A549 (cell line): ENCODE data around the gene UBR2. TPM values are rescaled to one million over a fixed set of nuclear protein-coding genes. Genes with fewer than 3 reads are reported as not detected.

ENCODE experiments used
- ATAC-seq, 2 experiments: fragments of 200-7000 bp in 1 of 2; fragments of >200 bp in 1 of 2; cut with Nextera tagmentation in 1 of 2; cut with Tn5 transposase in 1 of 2; 3 replicates each; pipeline versions ENCODE4 v1.8.0 to v1.9.1; 2018 to 2020; ENCODE audit warnings: mild to moderate bottlenecking in 1 of 2, moderate library complexity in 1 of 2
- CTCF ChIA-PET: fragments of 300-600 bp; sonication (Branson Sonifier 250); formaldehyde crosslinking; extraction: SDS; loops from one replicate; lab custom pipeline; 2021; ENCODE audit warnings: antibody characterized with exemption, inconsistent platforms; lab: Yijun Ruan, JAX
- POLR2A ChIA-PET: fragments of 350-600 bp; formaldehyde crosslinking; extraction: SDS; loops from one replicate; lab custom pipeline; 2021; ENCODE audit warnings: antibody characterized with exemption, inconsistent platforms; lab: Yijun Ruan, JAX
- DNase-seq, 2 experiments: peaks; one replicate each; pipeline versions ENCODE4 v3.0.0 to v3.0.0-alpha.2; 2011 to 2016; ENCODE audit warnings: low read depth in 1 of 2, low spot score in 1 of 2
- FAIRE-seq: peaks from 2 replicates; lab custom pipeline; 2011; peaks lifted over from hg19 to GRCh38; lab: Jason Lieb, UNC
- H3K27ac ChIP-seq, 2 experiments: fragments of >200 bp; sonication (Bioruptor Twin); formaldehyde crosslinking; 3 replicates each; pipeline ENCODE4 v1.5.1; 2016 to 2017
- H3K4me1 ChIP-seq: fragments of >200 bp; sonication (Bioruptor Twin); formaldehyde crosslinking; 3 replicates; pipeline ENCODE4 v1.6.1; 2016
- H3K4me2 ChIP-seq: fragments of >200 bp; sonication (Bioruptor Twin); formaldehyde crosslinking; 3 replicates; pipeline ENCODE4 v1.6.1; 2016
- H3K4me3 ChIP-seq: fragments of >200 bp; sonication (Bioruptor Twin); formaldehyde crosslinking; 3 replicates; pipeline ENCODE4 v1.5.1; 2016
- H3K9me3 ChIP-seq: fragments of >200 bp; sonication (Bioruptor Twin); formaldehyde crosslinking; 3 replicates; pipeline ENCODE4 v1.6.1; 2016
- BHLHE40 ChIP-seq: IDR thresholded peaks from 2 replicates; pipeline ENCODE4 v1.6.1; 2012; ENCODE audit warnings: low read depth, low read length, inconsistent platforms
- CBX2 ChIP-seq: fragments of 200-600 bp; sonication (generic); IDR thresholded peaks from 2 replicates; pipeline ENCODE4 v1.6.1; 2016; ENCODE audit warnings: low read depth, mild to moderate bottlenecking, borderline replicate concordance
- CEBPB ChIP-seq, 2 experiments: fragments of >200 bp in 1 of 2; sonication (Bioruptor Twin) in 1 of 2; formaldehyde crosslinking in 1 of 2; IDR thresholded peaks; 2 replicates each; pipeline ENCODE4 v1.6.1; 2012 to 2016
- CHD4 ChIP-seq: fragments of 200-600 bp; sonication (generic); IDR thresholded peaks from 2 replicates; pipeline ENCODE4 v1.6.1; 2016; ENCODE audit warnings: antibody characterized with exemption, mild to moderate bottlenecking, borderline replicate concordance
- EHF ChIP-seq: fragments of 250-450 bp; sonication (Bioruptor Pico); IDR thresholded peaks from 2 replicates; pipeline ENCODE4 v1.5.0; 2020; ENCODE audit warnings: mild to moderate bottlenecking
- EP300 ChIP-seq, 2 experiments: fragments of >200 bp; sonication (Bioruptor Twin); formaldehyde crosslinking; IDR thresholded peaks; 2 replicates in 1 of 2; 3 replicates in 1 of 2; pipeline ENCODE4 v1.6.1; 2016 to 2017
- ESRRA ChIP-seq: fragments of 150-350 bp; IDR thresholded peaks from 2 replicates; pipeline ENCODE4 v1.6.1; 2014; ENCODE audit warnings: mild to moderate bottlenecking, low read length, borderline replicate concordance
- FOSL2 ChIP-seq, 2 experiments: fragments of 450-650 bp in 1 of 2; fragments of >200 bp in 1 of 2; sonication (Bioruptor Twin) in 1 of 2; formaldehyde crosslinking; IDR thresholded peaks; 2 replicates each; pipeline versions ENCODE4 v1.5.0 to v1.6.1; 2016 to 2020; ENCODE audit warnings: mild to moderate bottlenecking in 1 of 2, moderate library complexity in 1 of 2
- FOXS1 ChIP-seq: fragments of 250-450 bp; sonication (Bioruptor Pico); IDR thresholded peaks from 2 replicates; pipeline ENCODE4 v1.5.0; 2020; ENCODE audit warnings: mild to moderate bottlenecking, moderate library complexity
- GATA3 ChIP-seq: IDR thresholded peaks from 2 replicates; pipeline ENCODE4 v1.6.1; 2012; ENCODE audit warnings: borderline replicate concordance
- JUN ChIP-seq, 2 experiments: fragments of >200 bp; sonication (Bioruptor Twin); formaldehyde crosslinking; IDR thresholded peaks; 2 replicates in 1 of 2; 3 replicates in 1 of 2; pipeline ENCODE4 v1.6.1; 2016 to 2017
- MAFK ChIP-seq: fragments of 450-650 bp; IDR thresholded peaks from 2 replicates; pipeline ENCODE4 v1.6.1; 2014; ENCODE audit not compliant: partially characterized antibody
- MAZ ChIP-seq: fragments of 150-350 bp; IDR thresholded peaks from 2 replicates; pipeline ENCODE4 v1.6.1; 2014; ENCODE audit warnings: antibody characterized with exemption, low read depth, low read length, borderline replicate concordance
- MYC ChIP-seq: IDR thresholded peaks from 2 replicates; pipeline ENCODE4 v1.6.1; 2012; ENCODE audit warnings: mild to moderate bottlenecking, inconsistent platforms, low read length, improper control_type of control experiment, borderline replicate concordance
- NFE2L2 ChIP-seq: fragments of 150-350 bp; conservative IDR thresholded peaks from 2 replicates; pipeline ENCODE4 v1.6.1; 2014; ENCODE audit warnings: low read length
- NPAS2 ChIP-seq: fragments of 250-450 bp; sonication (Bioruptor Pico); IDR thresholded peaks from 2 replicates; pipeline ENCODE4 v1.8.0; 2022; ENCODE audit warnings: mild to moderate bottlenecking, moderate library complexity, borderline replicate concordance
- NR3C1 ChIP-seq: fragments of >200 bp; sonication (Bioruptor Twin); formaldehyde crosslinking; IDR thresholded peaks from 3 replicates; pipeline ENCODE4 v1.6.1; 2017
- POLR2AphosphoS2 ChIP-seq: conservative IDR thresholded peaks from 2 replicates; pipeline ENCODE4 v1.6.1; 2012; ENCODE audit warnings: low read length, improper control_type of control experiment, inconsistent platforms
- TFCP2L1 ChIP-seq: fragments of 250-450 bp; sonication (Bioruptor Pico); IDR thresholded peaks from 2 replicates; pipeline ENCODE4 v1.5.0; 2021; ENCODE audit warnings: mild to moderate bottlenecking
- TP53 ChIP-seq: fragments of 250-450 bp; sonication (Bioruptor Pico); IDR thresholded peaks from 2 replicates; pipeline ENCODE4 v1.5.0; 2021; ENCODE audit warnings: mild to moderate bottlenecking, moderate library complexity
- ZC3H11A ChIP-seq: fragments of 450-650 bp; IDR thresholded peaks from 2 replicates; pipeline ENCODE4 v1.6.1; 2014; ENCODE audit warnings: antibody characterized with exemption, mild to moderate bottlenecking
- ZFP36 ChIP-seq: fragments of 450-650 bp; IDR thresholded peaks from 2 replicates; pipeline ENCODE4 v1.6.1; 2014; ENCODE audit warnings: borderline replicate concordance; ENCODE audit not compliant: partially characterized antibody
- WGBS: methylation state at CpG from one replicate; pipeline ENCODE4 v1.1.6; 2017; ENCODE audit errors: missing lambda C conversion rate; 5-methylcytosine and 5-hydroxymethylcytosine counted together
- polyA plus RNA-seq, 4 experiments: library from polyadenylated mRNA; depleted of rRNA in 3 of 4; stranded (reverse); fragments of >200 nt; fragmentation: RNase III in 1 of 4; extraction: RNeasy Plus Mini Kit Qiagen cat#74134 plus additional on column Dnase treatment in 1 of 4; gene quantifications; 2 replicates in 3 of 4; 3 replicates in 1 of 4; pipeline ENCODE4 v1.2.3, GENCODE V29; 2011 to 2017
- small RNA-seq, 6 experiments: library from RNA; depleted of rRNA; stranded (forward); fragments of <200 nt; gene quantifications; one replicate each; pipeline ENCODE3, GENCODE V24; 2012
- TF ChIP-seq, protein P1 (sequence below): IDR thresholded peaks from 2 replicates; pipeline ENCODE4 v1.6.1; 2012
- TF ChIP-seq, protein P2 (sequence below): fragments of >200 bp; sonication (Bioruptor Twin); formaldehyde crosslinking; IDR thresholded peaks from 2 replicates; pipeline ENCODE4 v1.6.1; 2016
- TF ChIP-seq, protein P3 (sequence below): fragments of >200 bp; sonication (Bioruptor Twin); formaldehyde crosslinking; IDR thresholded peaks from 3 replicates; pipeline ENCODE4 v1.6.1; 2016

Gene UBR2
- polyA plus RNA-seq, 2 of the 4 experiments (the other 2 are of a cell fraction): 5.5 to 15.2 TPM

DNA sequence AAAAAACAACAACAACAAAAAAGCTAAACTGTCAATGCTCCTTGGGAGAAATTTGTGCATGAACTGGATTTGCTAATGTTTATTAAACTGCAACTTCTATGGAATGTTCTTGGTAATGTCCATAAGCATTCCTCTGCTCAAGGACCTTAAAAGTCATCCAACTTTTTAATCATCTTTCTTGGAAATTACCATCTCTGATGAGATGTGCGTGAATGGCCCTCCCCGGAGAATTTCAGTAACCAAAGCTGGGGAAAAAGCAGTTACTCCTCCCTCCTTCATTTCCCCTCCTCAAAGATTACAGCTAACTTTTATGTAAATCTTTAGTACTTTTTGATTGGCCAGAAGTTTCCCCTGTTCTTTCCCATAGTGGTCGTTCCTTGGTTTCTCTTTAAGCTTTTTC is 176.9 kb downstream of the UBR2 start:
- no peak for TF ChIP-seq EHF (CRISPR knock-in tag)
- TF ChIP-seq MYC: no peak
- no peak for TF ChIP-seq TFCP2L1 (CRISPR knock-in tag)
- TF ChIP-seq, protein P1, sequence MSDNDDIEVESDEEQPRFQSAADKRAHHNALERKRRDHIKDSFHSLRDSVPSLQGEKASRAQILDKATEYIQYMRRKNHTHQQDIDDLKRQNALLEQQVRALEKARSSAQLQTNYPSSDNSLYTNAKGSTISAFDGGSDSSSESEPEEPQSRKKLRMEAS: no peak
- no peak for TF ChIP-seq JUN (IDR thresholded peaks at IDR 0.05)
- TF ChIP-seq GATA3: no peak
- no peak for TF ChIP-seq FOSL2 (IDR thresholded peaks at IDR 0.05)
- TF ChIP-seq FOSL2 (CRISPR knock-in tag; IDR thresholded peaks at IDR 0.05): no peak
- no peak for TF ChIP-seq CBX2
- TF ChIP-seq TP53 (CRISPR knock-in tag): no peak
- no peak for TF ChIP-seq POLR2AphosphoS2
- TF ChIP-seq NFE2L2: no peak
- no peak for TF ChIP-seq CHD4
- TF ChIP-seq NR3C1: no peak
- TF ChIP-seq MAZ: no peak
- TF ChIP-seq ZFP36: no peak
- no peak for TF ChIP-seq BHLHE40
- no peak for TF ChIP-seq NPAS2 (CRISPR knock-in tag)
- TF ChIP-seq ESRRA: no peak
- TF ChIP-seq, protein P2, sequence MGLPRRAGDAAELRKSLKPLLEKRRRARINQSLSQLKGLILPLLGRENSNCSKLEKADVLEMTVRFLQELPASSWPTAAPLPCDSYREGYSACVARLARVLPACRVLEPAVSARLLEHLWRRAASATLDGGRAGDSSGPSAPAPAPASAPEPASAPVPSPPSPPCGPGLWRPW: no peak
- ChIA-PET CTCF (interaction anchor here (1.2 kb wide), 1 partner anchor 11 kb away, joined by 3 read pairs; no protein-coding TSS in a partner anchor), POLR2A (interaction anchor here (1.3 kb wide), 1 partner anchor 41 kb away, joined by 5 read pairs; the partner anchor contains the start of gene BICRAL)
- H3K4me3 ChIP-seq: no peak overlapping the region
- no peak overlapping the region for H3K4me2 ChIP-seq
- no peak for DNase-seq
- H3K9me3 ChIP-seq: no peaks in the 10 kb centered on the region
- peaks cover 8% of the 10 kb centered on the region; the same call in 1 of the 3 replicates for H3K4me1 ChIP-seq
- WGBS: 75% methylated on average over 3 of the region's 3 CpGs
- no peak for ATAC-seq
- no peak overlapping the region for H3K27ac ChIP-seq
- FAIRE-seq: no peak

DNA sequence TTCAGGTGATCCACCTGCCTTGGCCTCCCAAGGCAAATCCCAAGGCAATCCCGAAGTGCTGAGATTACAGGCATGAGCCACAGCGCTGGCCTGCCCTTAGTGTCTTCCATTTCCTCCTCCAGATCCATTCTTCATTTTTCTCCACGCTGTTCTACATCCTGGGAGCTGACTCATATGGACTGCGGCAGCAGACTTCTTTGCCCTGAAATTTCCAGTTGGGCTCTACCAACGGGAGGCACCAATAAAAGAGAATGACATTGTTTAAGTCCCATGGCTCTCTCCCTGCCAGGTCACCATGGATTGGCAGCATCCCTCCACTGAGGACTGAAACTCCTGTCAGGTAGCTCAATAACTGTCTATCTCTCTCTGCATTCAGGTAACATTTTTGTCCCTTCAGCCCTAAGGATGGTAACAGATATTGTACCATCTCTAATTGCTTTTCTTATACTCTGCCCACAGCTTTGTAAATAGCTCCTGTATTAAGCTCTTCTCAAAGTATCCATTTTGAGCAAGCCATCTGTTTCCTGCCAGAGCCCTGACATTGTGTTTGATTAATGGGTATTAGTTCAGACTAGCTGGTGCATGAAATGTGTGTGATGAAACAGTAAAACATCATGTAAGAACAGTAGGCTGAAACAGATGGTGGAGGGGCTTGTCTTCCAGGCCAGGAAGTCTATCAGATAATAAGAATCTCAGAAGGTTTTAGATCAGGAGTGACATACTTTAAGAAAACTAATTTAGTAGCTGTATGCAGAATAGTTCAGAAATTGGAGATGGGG is 178.5 kb downstream of the UBR2 start:
- no peak for DNase-seq
- CTCF ChIA-PET: interaction anchor here (0.6 to 2.7 kb wide), 5 partner anchors 12 to 132 kb away, joined by 3 to 9 read pairs (median 3); no protein-coding TSS in a partner anchor

More for the DNA sequence above, 178.5 kb downstream of the UBR2 start:
- ATAC-seq (no peak), FAIRE-seq (no peak)
- H3K4me2 ChIP-seq: no peak overlapping the region
- H3K27ac ChIP-seq: no peak overlapping the region
- TF ChIP-seq FOXS1 (CRISPR knock-in tag) (no peak), ZC3H11A (no peak), CEBPB (IDR thresholded peaks at IDR 0.05) (no peak), CBX2 (no peak), NR3C1 (no peak), MAFK (no peak), EP300 (IDR thresholded peaks at IDR 0.05) (no peak)
- TF ChIP-seq, protein P3, sequence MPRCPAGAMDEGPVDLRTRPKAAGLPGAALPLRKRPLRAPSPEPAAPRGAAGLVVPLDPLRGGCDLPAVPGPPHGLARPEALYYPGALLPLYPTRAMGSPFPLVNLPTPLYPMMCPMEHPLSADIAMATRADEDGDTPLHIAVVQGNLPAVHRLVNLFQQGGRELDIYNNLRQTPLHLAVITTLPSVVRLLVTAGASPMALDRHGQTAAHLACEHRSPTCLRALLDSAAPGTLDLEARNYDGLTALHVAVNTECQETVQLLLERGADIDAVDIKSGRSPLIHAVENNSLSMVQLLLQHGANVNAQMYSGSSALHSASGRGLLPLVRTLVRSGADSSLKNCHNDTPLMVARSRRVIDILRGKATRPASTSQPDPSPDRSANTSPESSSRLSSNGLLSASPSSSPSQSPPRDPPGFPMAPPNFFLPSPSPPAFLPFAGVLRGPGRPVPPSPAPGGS: no peak
- POLR2A ChIA-PET: interaction anchor here (0.6 kb wide), 1 partner anchor 45 kb away, joined by 3 read pairs; no protein-coding TSS in a partner anchor
- no peak overlapping the region for H3K4me3 ChIP-seq
- no peaks in the 10 kb centered on the region for H3K9me3 ChIP-seq
- peaks cover 8% of the 10 kb centered on the region; the same call in 1 of the 3 replicates for H3K4me1 ChIP-seq
- 62% methylated on average over 5 of the region's 5 CpGs for WGBS

Small RNA genes lying within 50 kb of the gene (small RNA-seq; reads per million reads assigned to genes)
- gene RNU6-890P: 0 to 0.04 (median 0) reads per million in 6 experiments

Other genes with a start within 250 kb of the UBR2 start
- 2.4 and 3.8 TPM in 2 replicates for gene TRERF1, start 112.1 kb upstream of the UBR2 start, polyA plus RNA-seq (2011; rRNA removed)
- 3.3 to 3.6 TPM (median 3.5 TPM) in 3 replicates for gene TRERF1, start 112.1 kb upstream of the UBR2 start, polyA plus RNA-seq (2017; fragmentation: RNase III; extraction: RNeasy Plus Mini Kit Qiagen cat#74134 plus additional on column Dnase treatment)
- gene PRPH2, start 158.6 kb downstream of the UBR2 start, polyA plus RNA-seq (2011; rRNA removed): not detected in 2 replicates
- gene PRPH2, start 158.6 kb downstream of the UBR2 start, polyA plus RNA-seq (2017; fragmentation: RNase III; extraction: RNeasy Plus Mini Kit Qiagen cat#74134 plus additional on column Dnase treatment): not detected in 3 replicates
- 10.2 and 10.3 TPM in 2 replicates for gene TBCC, start 182.1 kb downstream of the UBR2 start, polyA plus RNA-seq (2011; rRNA removed)
- 12.3 to 13.3 TPM (median 12.4 TPM) in 3 replicates for gene TBCC, start 182.1 kb downstream of the UBR2 start, polyA plus RNA-seq (2017; fragmentation: RNase III; extraction: RNeasy Plus Mini Kit Qiagen cat#74134 plus additional on column Dnase treatment)
- 8.6 and 9.0 TPM in 2 replicates for gene BICRAL, start 218.0 kb downstream of the UBR2 start, polyA plus RNA-seq (2011; rRNA removed)
- gene BICRAL, start 218.0 kb downstream of the UBR2 start, polyA plus RNA-seq (2017; fragmentation: RNase III; extraction: RNeasy Plus Mini Kit Qiagen cat#74134 plus additional on column Dnase treatment): 2.9 to 3.5 TPM (median 3.3 TPM) in 3 replicates